ENCODE data around the gene ME1. TPM values are rescaled to one million over a fixed set of nuclear protein-coding genes. Genes with fewer than 3 reads are reported as not detected.
"Not testable (repeated sequence)": the region's sequence is repeated elsewhere in the genome, so short reads cannot be mapped to it uniquely, and the experiment has no call there.

Gene ME1
- total and polyA plus RNA-seq, 9 donors = 1.4 to 2.5 (median 1.9) TPM

DNA sequence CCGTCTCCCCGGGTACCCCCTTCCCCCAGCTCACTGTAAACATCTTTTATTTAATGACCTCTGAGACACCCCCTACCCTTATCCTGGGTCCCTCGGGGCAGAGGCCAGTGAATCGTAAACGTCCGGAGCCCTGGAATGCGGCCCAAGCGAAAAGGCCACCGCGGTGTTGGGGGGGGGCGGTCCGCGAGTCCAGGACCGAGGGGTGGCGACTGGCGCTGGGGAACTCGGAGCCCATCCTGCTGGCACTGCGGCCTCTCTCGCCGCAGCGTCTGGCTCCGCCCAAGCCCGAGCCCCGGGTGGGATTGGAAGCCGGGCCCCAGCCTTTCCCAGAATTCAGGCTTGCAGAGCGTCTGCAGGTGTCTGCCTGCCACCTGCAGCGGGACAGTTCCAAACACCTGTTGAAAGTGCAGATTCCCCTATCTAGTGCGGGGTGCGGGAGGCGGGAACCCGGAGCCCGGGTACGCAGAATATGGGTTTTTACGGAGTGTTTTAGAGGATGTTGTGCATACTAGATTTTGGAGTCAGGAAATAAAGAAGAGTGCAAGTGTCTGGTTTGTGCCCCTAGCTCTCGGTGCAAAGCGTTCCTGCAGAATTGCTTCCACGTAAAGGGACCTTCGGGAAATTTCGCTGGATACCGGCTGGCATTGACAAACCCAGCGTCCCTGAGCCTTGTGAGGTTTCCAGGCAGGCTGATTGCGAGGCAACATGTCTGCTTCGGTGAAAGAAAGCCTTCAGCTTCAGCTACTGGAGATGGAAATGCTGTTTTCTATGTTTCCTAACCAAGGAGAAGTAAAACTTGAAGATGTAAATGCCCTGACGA, 236.9 kb downstream of the ME1 start:
- Histone ChIP-seq H3K27ac (ENCODE audit: low read length) (peak overlapping the region; percentile 91), H3K9me3 (replicated peaks; ENCODE audit: control insufficient read depth, low read depth, low read length) (no peaks in the 10 kb centered on the region), H3K4me1 (ENCODE audit: control insufficient read depth, insufficient read depth, low read length) (peaks cover 7% of the 10 kb centered on the region), H3K36me3 (ENCODE audit: control insufficient read depth, insufficient read depth, low read length) (peaks cover 34% of the 10 kb centered on the region), H3K4me3 (ENCODE audit: low read length) (peak overlapping the region; percentile 87), H3K27me3 (ENCODE audit: control insufficient read depth, insufficient read depth, low read length) (no peaks in the 10 kb centered on the region)
- 3% methylated on average over 42 of the region's 44 CpGs for WGBS (ENCODE audit: insufficient coverage)
- peak; percentile 44 for DNase-seq

- no peaks in the 10 kb centered on the region for H3K27me3 ChIP-seq (ENCODE audit: control insufficient read depth, insufficient read depth, low read length)
- H3K4me1 ChIP-seq (ENCODE audit: control insufficient read depth, insufficient read depth, low read length) = peaks cover 7% of the 10 kb centered on the region
- H3K4me3 ChIP-seq (ENCODE audit: low read length) = peak within 1 kb of the TSS; percentile 87
- peak; percentile 96 for DNase-seq
- H3K27ac ChIP-seq (ENCODE audit: low read length) = peak within 1 kb of the TSS; percentile 91
- WGBS (ENCODE audit: insufficient coverage) = under 1% methylated on average over 81 of the region's 88 CpGs
- peaks cover 39% of the 10 kb centered on the region for H3K36me3 ChIP-seq (ENCODE audit: control insufficient read depth, insufficient read depth, low read length)
- H3K9me3 ChIP-seq (replicated peaks; ENCODE audit: control insufficient read depth, low read depth, low read length) = no peaks in the 10 kb centered on the region
Measured at GRCh38 chr6:83192871-83193746, 237.7 kb downstream of the ME1 start, which contains the start of the genes PGM3 and RWDD2A. TSS of gene PGM3 (minus strand) at chr6:83193265. CDS start at chr6:83191012, 2,253 bp downstream. TSS of gene RWDD2A (plus strand) at chr6:83193357. CDS start at chr6:83194452, 1,095 bp downstream.

GRCh38 chr6:83192456-83192855, 238.4 kb downstream of the ME1 start:
- Histone ChIP-seq H3K27me3 (ENCODE audit: control insufficient read depth, insufficient read depth, low read length) (no peaks in the 10 kb centered on the region), H3K4me1 (ENCODE audit: control insufficient read depth, insufficient read depth, low read length) (peaks cover 7% of the 10 kb centered on the region), H3K9me3 (replicated peaks; ENCODE audit: control insufficient read depth, low read depth, low read length) (no peaks in the 10 kb centered on the region), H3K36me3 (ENCODE audit: control insufficient read depth, insufficient read depth, low read length) (peaks cover 35% of the 10 kb centered on the region), H3K27ac (ENCODE audit: low read length) (peak overlapping the region; percentile 91), H3K4me3 (ENCODE audit: low read length) (peak overlapping the region; percentile 87)
- DNase-seq = no peak
- 0% methylated on average over 4 of the region's 4 CpGs for WGBS (ENCODE audit: insufficient coverage)

DNA sequence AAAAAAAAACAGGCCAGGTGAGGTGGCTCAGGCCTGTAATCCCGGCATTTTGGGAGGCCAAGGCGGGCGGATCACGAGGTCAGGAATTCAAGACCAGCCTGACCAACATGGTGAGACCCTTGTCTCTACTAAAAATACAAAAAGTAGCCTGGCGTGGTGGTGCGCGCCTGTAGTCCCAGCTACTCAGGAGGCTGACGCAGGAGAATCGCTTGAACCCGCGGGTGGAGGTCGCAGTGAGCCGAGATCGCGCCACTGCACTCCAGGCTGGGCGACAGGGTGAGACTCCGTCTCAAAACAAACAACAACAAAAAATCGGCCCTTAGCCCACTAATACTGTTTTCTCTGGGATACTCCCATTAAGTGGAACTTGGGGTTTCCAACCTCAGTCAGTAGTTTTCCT, 238.9 kb downstream of the ME1 start:
- H3K27ac ChIP-seq (ENCODE audit: low read length); H3K9me3 ChIP-seq (replicated peaks; ENCODE audit: control insufficient read depth, low read depth, low read length); H3K27me3 ChIP-seq (ENCODE audit: control insufficient read depth, insufficient read depth, low read length); H3K4me1 ChIP-seq (ENCODE audit: control insufficient read depth, insufficient read depth, low read length); DNase-seq: not testable (repeated sequence)
- 90% methylated on average over 13 of the region's 18 CpGs for WGBS (ENCODE audit: insufficient coverage)
- peak overlapping the region; percentile 87 for H3K4me3 ChIP-seq (ENCODE audit: low read length)
- peaks cover 31% of the 10 kb centered on the region for H3K36me3 ChIP-seq (ENCODE audit: control insufficient read depth, insufficient read depth, low read length)

GRCh38 chr6:83190626-83191025, 240.2 kb downstream of the ME1 start:
- H3K36me3 ChIP-seq (ENCODE audit: control insufficient read depth, insufficient read depth, low read length) = peaks cover 29% of the 10 kb centered on the region
- DNase-seq = no peak
- WGBS (ENCODE audit: insufficient coverage) = no CpG with 5 or more reads among the region's 6 CpGs
- no peaks in the 10 kb centered on the region for H3K27me3 ChIP-seq (ENCODE audit: control insufficient read depth, insufficient read depth, low read length)
- H3K27ac ChIP-seq (ENCODE audit: low read length) = no peak overlapping the region
- H3K4me1 ChIP-seq (ENCODE audit: control insufficient read depth, insufficient read depth, low read length) = peaks cover 7% of the 10 kb centered on the region
- no peak overlapping the region for H3K4me3 ChIP-seq (ENCODE audit: low read length)
- H3K9me3 ChIP-seq (replicated peaks; ENCODE audit: control insufficient read depth, low read depth, low read length) = no peaks in the 10 kb centered on the region

DNA sequence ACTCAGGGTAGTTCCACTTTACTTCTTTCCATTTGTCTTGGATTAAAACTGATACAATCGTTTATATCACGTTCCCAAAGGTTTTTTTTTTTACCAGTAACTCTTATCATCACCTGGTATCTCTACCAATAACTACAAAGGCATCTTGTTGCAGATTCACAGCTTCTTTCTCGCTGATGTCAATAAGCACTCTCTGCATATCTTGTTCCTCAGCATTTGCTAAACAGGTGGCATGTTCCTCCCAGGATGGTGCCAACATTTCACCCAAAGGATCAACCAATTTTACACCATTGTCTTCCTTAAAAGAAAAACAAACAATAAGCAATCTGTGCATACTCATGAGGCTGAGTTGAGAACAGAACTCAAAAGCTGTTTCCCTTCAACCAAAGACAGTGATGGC, 242.3 kb downstream of the ME1 start:
- no peak overlapping the region for H3K27ac ChIP-seq (ENCODE audit: low read length)
- no peak overlapping the region for H3K4me3 ChIP-seq (ENCODE audit: low read length)
- no peak for DNase-seq
- WGBS (ENCODE audit: insufficient coverage) = 80% methylated on average over 3 of the region's 3 CpGs
- H3K9me3 ChIP-seq (replicated peaks; ENCODE audit: control insufficient read depth, low read depth, low read length) = no peaks in the 10 kb centered on the region
- no peaks in the 10 kb centered on the region for H3K27me3 ChIP-seq (ENCODE audit: control insufficient read depth, insufficient read depth, low read length)
- no peaks in the 10 kb centered on the region for H3K4me1 ChIP-seq (ENCODE audit: control insufficient read depth, insufficient read depth, low read length)
- H3K36me3 ChIP-seq (ENCODE audit: control insufficient read depth, insufficient read depth, low read length) = peaks cover 34% of the 10 kb centered on the region

- Histone ChIP-seq H3K27me3 (ENCODE audit: control insufficient read depth, insufficient read depth, low read length) (no peaks in the 10 kb centered on the region), H3K36me3 (ENCODE audit: control insufficient read depth, insufficient read depth, low read length) (peaks cover 47% of the 10 kb centered on the region), H3K9me3 (replicated peaks; ENCODE audit: control insufficient read depth, low read depth, low read length) (no peaks in the 10 kb centered on the region), H3K4me1 (ENCODE audit: control insufficient read depth, insufficient read depth, low read length) (no peaks in the 10 kb centered on the region), H3K27ac (ENCODE audit: low read length) (no peak overlapping the region), H3K4me3 (ENCODE audit: low read length) (no peak overlapping the region)
- no peak for DNase-seq
- WGBS (ENCODE audit: insufficient coverage) = 100% methylated on average over 2 of the region's 2 CpGs
Measured at GRCh38 chr6:83185096-83185495, 245.8 kb downstream of the ME1 start.

DNA sequence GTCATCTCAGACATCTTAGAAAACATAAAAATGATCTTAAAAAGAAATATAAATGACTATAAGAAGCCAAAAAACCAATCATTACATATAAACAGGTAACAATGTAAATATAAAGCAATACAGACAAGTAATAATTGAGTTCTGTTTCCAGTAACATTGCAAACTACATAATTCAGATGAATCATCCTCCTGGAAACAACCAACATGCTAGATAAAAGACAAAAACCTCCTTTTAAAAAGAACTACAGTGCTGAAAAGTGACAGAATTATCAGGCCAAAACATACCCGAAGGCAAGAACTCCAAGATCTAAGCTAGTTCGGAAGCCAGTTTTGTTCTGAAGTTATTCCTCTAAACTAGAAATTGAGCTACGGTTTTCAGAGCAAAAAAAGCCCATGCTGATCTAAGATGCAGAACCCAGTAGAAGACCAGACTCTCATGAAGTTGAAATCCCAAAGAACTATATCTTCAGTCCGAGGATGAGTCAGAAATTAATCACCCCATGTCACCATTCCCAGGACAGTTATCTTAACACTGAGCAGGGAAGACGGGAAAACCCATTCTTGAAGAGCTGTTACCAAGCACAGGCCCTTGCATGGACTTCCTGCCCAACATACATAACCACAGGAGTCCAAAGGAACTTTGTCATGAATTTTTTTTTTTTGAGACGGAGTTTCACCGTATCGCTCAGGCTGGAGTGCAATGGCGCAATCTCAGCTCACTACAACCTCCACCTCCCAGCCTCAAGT, 247.6 kb downstream of the ME1 start:
- H3K36me3 ChIP-seq (ENCODE audit: control insufficient read depth, insufficient read depth, low read length) = peaks cover 36% of the 10 kb centered on the region
- no peak for DNase-seq

GRCh38 chr6:83182114-83182513, 248.7 kb downstream of the ME1 start:
- Histone ChIP-seq H3K9me3 (replicated peaks; ENCODE audit: control insufficient read depth, low read depth, low read length) (no peaks in the 10 kb centered on the region), H3K36me3 (ENCODE audit: control insufficient read depth, insufficient read depth, low read length) (peaks cover 44% of the 10 kb centered on the region), H3K4me1 (ENCODE audit: control insufficient read depth, insufficient read depth, low read length) (no peaks in the 10 kb centered on the region), H3K27ac (ENCODE audit: low read length) (no peak overlapping the region), H3K4me3 (ENCODE audit: low read length) (no peak overlapping the region), H3K27me3 (ENCODE audit: control insufficient read depth, insufficient read depth, low read length) (no peaks in the 10 kb centered on the region)
- DNase-seq = no peak
- WGBS (ENCODE audit: insufficient coverage) = no CpG with 5 or more reads among the region's 1 CpG

More for the DNA sequence above, 247.6 kb downstream of the ME1 start:
- WGBS (ENCODE audit: insufficient coverage) = 71% methylated on average over 5 of the region's 9 CpGs
- Histone ChIP-seq H3K27ac (ENCODE audit: low read length) (no peak overlapping the region), H3K9me3 (replicated peaks; ENCODE audit: control insufficient read depth, low read depth, low read length) (no peaks in the 10 kb centered on the region), H3K4me3 (ENCODE audit: low read length) (no peak overlapping the region), H3K27me3 (ENCODE audit: control insufficient read depth, insufficient read depth, low read length) (no peaks in the 10 kb centered on the region), H3K4me1 (ENCODE audit: control insufficient read depth, insufficient read depth, low read length) (no peaks in the 10 kb centered on the region)

All from muscle of leg (tissue), 11 donors.